Astrocyte of the spinal cord (primary cell): ENCODE results near the gene GPX5.

Experiments used
- DNase-seq: peaks from one replicate; pipeline ENCODE4 v3.0.0; 2011; ENCODE audit warnings: low read depth, low spot score
- H3K4me3 ChIP-seq: 2 replicates; pipeline ENCODE4 v1.5.1; 2011; ENCODE audit warnings: low read depth, mild to moderate bottlenecking, low read length, moderate library complexity
- CTCF ChIP-seq: IDR thresholded peaks from 2 replicates; pipeline ENCODE4 v1.5.1; 2012; ENCODE audit warnings: low read depth, mild to moderate bottlenecking, low read length, inconsistent platforms
- in situ Hi-C: cut with HindIII; loops from 2 replicates; pipeline ENCODE4 v1.10.0; 2017; ENCODE audit warnings: low sequenced_read_pairs

GPX5 gene

GRCh38 chr6:28555136-28555535 is 29.5 kb downstream of the GPX5 start:
- in situ Hi-C loops = no loop called here
- H3K4me3 ChIP-seq = no peak overlapping the region
- TF ChIP-seq CTCF = no peak
- no peak for DNase-seq

GRCh38 chr6:28558629-28559028 is 32.9 kb downstream of the GPX5 start:
- in situ Hi-C loops = no loop called here
- no peak for TF ChIP-seq CTCF

GRCh38 chr6:28563430-28564095 is 37.9 kb downstream of the GPX5 start:
- no peak overlapping the region for H3K4me3 ChIP-seq
- in situ Hi-C loops = no loop called here
- no peak for TF ChIP-seq CTCF
- DNase-seq = no peak

More at GRCh38 chr6:28558629-28559028, 32.9 kb downstream of the GPX5 start:
- no peak overlapping the region for H3K4me3 ChIP-seq
- no peak for DNase-seq

GRCh38 chr6:28565823-28566526 is 40.3 kb downstream of the GPX5 start:
- DNase-seq = no peak
- no peak for TF ChIP-seq CTCF

GRCh38 chr6:28566527-28567252 is 41.0 kb downstream of the GPX5 start:
- H3K4me3 ChIP-seq = no peak overlapping the region
- in situ Hi-C loops = no loop called here
- DNase-seq = no peak
- TF ChIP-seq CTCF = no peak

More at GRCh38 chr6:28565823-28566526, 40.3 kb downstream of the GPX5 start:
- H3K4me3 ChIP-seq = no peak overlapping the region
- in situ Hi-C loops = no loop called here

GRCh38 chr6:28567506-28567905 is 41.8 kb downstream of the GPX5 start:
- no peak for DNase-seq
- H3K4me3 ChIP-seq = no peak overlapping the region
- TF ChIP-seq CTCF = no peak
- in situ Hi-C loops = no loop called here
